GM12878 (cell line): ENCODE measurements around the gene TGFBR3. TPM values are rescaled to one million over a fixed set of nuclear protein-coding genes. Genes with fewer than 3 reads are reported as not detected.
A peak's percentile ranks its signal among the peaks of the same experiment; 100 is the strongest.

Source experiments
- ATAC-seq: fragments of 200-7000 bp; cut with Tn5 transposase; 3 replicates; pipeline ENCODE4 v1.9.1; 2020; ENCODE audit warnings: mild to moderate bottlenecking, moderate library complexity
- BruUV-seq: library from RNA; stranded (reverse); fragments of 400-500 nt; replicated peaks from 2 replicates; lab custom pipeline; 2021; lab: Mats Ljungman, UMichigan
- CTCF ChIA-PET: fragments of 300-600 bp; sonication (Branson Sonifier 250); formaldehyde crosslinking; extraction: SDS; loops from one replicate; lab custom pipeline; 2021; ENCODE audit warnings: inconsistent platforms; lab: Yijun Ruan, JAX
- POLR2A ChIA-PET: fragments of 350-600 bp; formaldehyde crosslinking; extraction: SDS; loops from one replicate; lab custom pipeline; 2021; ENCODE audit warnings: inconsistent platforms; lab: Charles Lee
- RAD21 ChIA-PET: fragments of 300-600 bp; sonication (Branson Sonifier 250); formaldehyde crosslinking; loops from one replicate; lab custom pipeline; 2023; ENCODE audit warnings: antibody characterized with exemption; ENCODE audit not compliant: unreplicated experiment; lab: Charles Lee
- SMC1A ChIA-PET: fragments of 300-600 bp; sonication (Branson Sonifier 250); formaldehyde crosslinking; loops from one replicate; lab custom pipeline; 2023; ENCODE audit not compliant: unreplicated experiment, uncharacterized antibody; lab: Charles Lee
- DNase-seq: peaks from one replicate; pipeline ENCODE4 v3.0.0-alpha.2; 2011; ENCODE audit warnings: low read depth, low spot score
- FAIRE-seq: peaks from 3 replicates; lab custom pipeline; 2011; peaks lifted over from hg19 to GRCh38; lab: Jason Lieb, UNC
- H2AFZ ChIP-seq: 2 replicates; pipeline ENCODE4 v1.6.0; 2011; ENCODE audit warnings: low read depth, low read length, control low read depth; ENCODE audit not compliant: control insufficient read depth
- H3K27ac ChIP-seq: 2 replicates; pipeline ENCODE4 v1.5.1; 2011; ENCODE audit warnings: control low read depth; ENCODE audit not compliant: control insufficient read depth, insufficient read depth
- H3K27me3 ChIP-seq, 2 experiments: replicated peaks in 1 of 2; 2 replicates each; pipeline versions ENCODE4 v1.6.0 to v1.6.1; 2011; ENCODE audit warnings: low read length in 1 of 2; ENCODE audit not compliant: control insufficient read depth in 2 of 2, insufficient read depth in 2 of 2
- H3K36me3 ChIP-seq, 2 experiments: 2 replicates each; pipeline ENCODE4 v1.5.1; 2011; ENCODE audit warnings: low read length in 1 of 2; ENCODE audit not compliant: control insufficient read depth in 2 of 2, insufficient read depth in 2 of 2
- H3K4me1 ChIP-seq: 2 replicates; pipeline ENCODE4 v1.6.1; 2011; ENCODE audit warnings: mild to moderate bottlenecking, low read length, moderate library complexity, mixed read lengths; ENCODE audit not compliant: control insufficient read depth, insufficient read depth
- H3K4me2 ChIP-seq: 2 replicates; pipeline ENCODE4 v1.6.0; 2011; ENCODE audit warnings: control low read depth; ENCODE audit not compliant: control insufficient read depth, insufficient read depth
- H3K4me3 ChIP-seq: fragments of 200-600 bp; sonication (generic); 2 replicates; pipeline ENCODE4 v1.5.1; 2016
- H3K79me2 ChIP-seq: 2 replicates; pipeline ENCODE4 v1.6.0; 2011; ENCODE audit warnings: low read length; ENCODE audit not compliant: control insufficient read depth, insufficient read depth
- H3K9ac ChIP-seq: 2 replicates; pipeline ENCODE4 v1.8.0; 2011; ENCODE audit warnings: low read length, control low read depth, mixed read lengths; ENCODE audit not compliant: control insufficient read depth, insufficient read depth
- H3K9me3 ChIP-seq: replicated peaks from 3 replicates; pipeline ENCODE4 v1.5.1; 2011; ENCODE audit warnings: mild to moderate bottlenecking, low read length; ENCODE audit not compliant: control insufficient read depth, insufficient read depth
- H4K20me1 ChIP-seq: 2 replicates; pipeline ENCODE4 v1.6.0; 2011; ENCODE audit not compliant: control insufficient read depth, insufficient read depth
- ATF7 ChIP-seq: fragments of 450-650 bp; IDR thresholded peaks from 2 replicates; pipeline ENCODE4 v1.6.1; 2016; ENCODE audit warnings: low read depth, mild to moderate bottlenecking
- BHLHE40 ChIP-seq, 2 experiments: fragments of 450-650 bp in 1 of 2; IDR thresholded peaks; 2 replicates each; pipeline ENCODE4 v1.6.1; 2011 to 2017; ENCODE audit warnings: low read depth in 2 of 2, borderline replicate concordance in 1 of 2, improper control_type of control experiment in 1 of 2, low read length in 1 of 2, mild to moderate bottlenecking in 1 of 2
- CUX1 ChIP-seq: IDR thresholded peaks from 2 replicates; pipeline ENCODE4 v1.6.1; 2012; ENCODE audit warnings: improper control_type of control experiment, low read depth, low read length; ENCODE audit not compliant: insufficient replicate concordance
- GATAD2B ChIP-seq: fragments of 450-650 bp; conservative IDR thresholded peaks from 2 replicates; pipeline ENCODE4 v1.6.1; 2017; ENCODE audit warnings: low read depth, mild to moderate bottlenecking, moderate library complexity
- IRF4 ChIP-seq: IDR thresholded peaks from 2 replicates; pipeline ENCODE4 v1.6.1; 2011; ENCODE audit warnings: low read depth, low read length
- JUNB ChIP-seq: IDR thresholded peaks from 2 replicates; pipeline ENCODE4 v1.6.1; 2016; ENCODE audit warnings: antibody characterized with exemption, mild to moderate bottlenecking
- NBN ChIP-seq: fragments of 450-650 bp; IDR thresholded peaks from 2 replicates; pipeline ENCODE4 v1.6.1; 2016
- NFYA ChIP-seq: IDR thresholded peaks from 2 replicates; pipeline ENCODE4 v1.6.1; 2011; ENCODE audit warnings: low read depth, mild to moderate bottlenecking, low read length, improper control_type of control experiment, borderline replicate concordance
- NRF1 ChIP-seq: conservative IDR thresholded peaks from 2 replicates; pipeline ENCODE4 v1.6.1; 2011; ENCODE audit warnings: mild to moderate bottlenecking, low read depth, low read length, improper control_type of control experiment
- SMARCA5 ChIP-seq: fragments of 450-650 bp; IDR thresholded peaks from 2 replicates; pipeline ENCODE4 v1.6.1; 2017; ENCODE audit warnings: mild to moderate bottlenecking
- SREBF1 ChIP-seq: IDR thresholded peaks from 2 replicates; pipeline ENCODE4 v1.6.1; 2012; ENCODE audit warnings: mild to moderate bottlenecking, low read length
- TCF12 ChIP-seq: IDR thresholded peaks from 2 replicates; pipeline ENCODE4 v1.6.1; 2011; ENCODE audit warnings: low read depth, mild to moderate bottlenecking, low read length
- TCF3 ChIP-seq: IDR thresholded peaks from 2 replicates; pipeline ENCODE4 v1.6.1; 2012; ENCODE audit warnings: low read depth, mild to moderate bottlenecking, low read length, borderline replicate concordance; ENCODE audit not compliant: insufficient read depth
- ZBED1 ChIP-seq: IDR thresholded peaks from 2 replicates; pipeline ENCODE4 v1.6.1; 2016; ENCODE audit warnings: borderline replicate concordance
- ZSCAN29 ChIP-seq: fragments of 450-650 bp; IDR thresholded peaks from 2 replicates; pipeline ENCODE4 v1.6.1; 2017; ENCODE audit warnings: mild to moderate bottlenecking, moderate library complexity
- WGBS: methylation state at CpG from one replicate; pipeline ENCODE4 v1.1.6; 2016; ENCODE audit warnings: low lambda C conversion rate; ENCODE audit not compliant: insufficient replicate concordance, insufficient coverage; ENCODE audit errors: missing lambda C conversion rate; 5-methylcytosine and 5-hydroxymethylcytosine counted together
- in situ Hi-C: fragments of 300-500 bp; cut with MboI; formaldehyde crosslinking; loops from 9 replicates; pipeline ENCODE4 v1.14.3; 2018; ENCODE audit warnings: mixed read lengths
- intact Hi-C: fragments of 100-400 bp; cut with micrococcal nuclease; formaldehyde crosslinking; loops from one replicate; pipeline ENCODE4 v1.14.2; 2022; ENCODE audit not compliant: unreplicated experiment
- polyA plus RNA-seq, 11 experiments: library from polyadenylated mRNA; depleted of rRNA in 4 of 11; unstranded in 6 of 11; stranded (reverse) in 5 of 11; fragments of >200 nt; fragmentation: Nextera tagmentation in 4 of 11; fragmentation: Illumina TruSeq in 1 of 11; extraction: Ambion mirVana in 4 of 11; extraction: Trizol in 1 of 11; gene quantifications; 1 replicate in 1 of 11; 2 replicates in 10 of 11; pipeline versions ENCODE4 v1.2.1 to v1.2.3, GENCODE V29; 2011 to 2016; ENCODE audit warnings: inconsistent platforms in 2 of 11, missing spikeins in 2 of 11, low read depth in 1 of 11
- total RNA-seq, 4 experiments: library from RNA; depleted of rRNA in 3 of 4; stranded (reverse); fragments of >200 nt in 3 of 4; fragmentation: Illumina TruSeq in 1 of 4; extraction: Trizol in 1 of 4; gene quantifications; 2 replicates each; pipeline versions ENCODE4 v1.2.1 to v1.2.3, GENCODE V29; 2013 to 2021
- TF ChIP-seq, protein P1 (sequence below): fragments of 450-650 bp; IDR thresholded peaks from 2 replicates; pipeline ENCODE4 v1.6.1; 2018; ENCODE audit warnings: borderline replicate concordance, mild to moderate bottlenecking; ENCODE audit not compliant: partially characterized antibody

Gene TGFBR3
- total and polyA plus RNA-seq, 10 of the 15 experiments (the other 5 are each of a cell fraction or from before 2014, with no cell fraction given) = 2.7 to 16.5 (median 12.6) TPM

DNA sequence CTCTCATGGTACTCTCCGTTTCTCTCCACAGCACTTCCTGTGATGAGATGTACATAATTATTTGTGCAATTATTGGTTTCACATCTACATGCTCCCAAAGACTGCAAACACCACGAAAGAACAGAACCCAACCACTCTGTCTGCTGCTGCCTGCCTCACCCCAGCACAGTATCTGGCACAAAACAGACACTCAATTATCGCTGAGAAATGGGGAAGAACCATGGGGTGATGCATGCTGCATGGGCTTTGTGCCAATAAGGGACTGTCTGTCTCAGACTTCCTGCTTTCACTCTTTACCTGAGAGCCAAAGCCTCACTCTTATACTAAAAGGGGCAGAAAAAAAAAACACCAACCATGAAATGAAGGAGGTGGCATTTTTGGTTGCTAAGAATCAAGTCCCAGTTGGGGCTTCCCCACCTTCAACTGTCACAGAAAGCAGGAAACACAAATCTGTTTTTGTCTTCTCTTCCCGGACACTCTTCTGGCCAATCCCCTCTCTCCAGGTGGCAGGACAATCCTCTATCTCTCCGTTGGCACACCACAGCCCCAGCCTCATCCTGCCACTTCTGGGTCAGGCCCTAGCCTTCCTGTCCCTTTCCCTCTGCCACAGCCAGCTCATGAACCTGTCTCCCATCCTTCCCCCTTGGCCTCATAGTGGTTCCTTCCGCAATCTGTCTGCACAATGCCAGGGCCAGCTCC, 82.0 kb downstream of the TGFBR3 start:
- no TSS peak for BruUV-seq
- peak overlapping the region; percentile 81 for H3K27ac ChIP-seq
- CTCF ChIA-PET = interaction anchor here (0.6 kb wide), 1 partner anchor 31 kb away, joined by 3 read pairs; no protein-coding TSS in a partner anchor
- in situ Hi-C loops = no loop called here
- SMC1A ChIA-PET = interaction anchor here (0.9 to 1.2 kb wide), 5 partner anchors 9 to 291 kb away, joined by 3 read pairs; no protein-coding TSS in a partner anchor
- peak overlapping the region; percentile 87 for H2AFZ ChIP-seq
- no peaks in the 10 kb centered on the region for H4K20me1 ChIP-seq
- POLR2A ChIA-PET = no interaction called here
- no peak overlapping the region for H3K4me3 ChIP-seq
- peak; percentile 86 for FAIRE-seq
- H3K79me2 ChIP-seq = no peaks in the 10 kb centered on the region
- RAD21 ChIA-PET = interaction anchor here (1.3 kb wide), 1 partner anchor 122 kb away, joined by 3 read pairs; no protein-coding TSS in a partner anchor
- H3K9ac ChIP-seq = peak overlapping the region; percentile 68
- intact Hi-C loops = loop anchor here (2.0 to 10.0 kb wide), 3 partner anchors 73 to 299 kb away; partner anchors contain the start of gene CDC7
- H3K27me3 ChIP-seq = no peaks in the 10 kb centered on the region
- no peaks in the 10 kb centered on the region for H3K36me3 ChIP-seq
- WGBS = 6% methylated on average over 6 of the region's 6 CpGs
- H3K4me2 ChIP-seq = peak overlapping the region; percentile 82
- H3K4me1 ChIP-seq = peaks cover 29% of the 10 kb centered on the region
- peak; percentile 87 for ATAC-seq
- no peaks in the 10 kb centered on the region for H3K9me3 ChIP-seq
- DNase-seq = peak; percentile 95
- no peak for TF ChIP-seq ZBED1
- no peak for TF ChIP-seq TCF3
- TF ChIP-seq NRF1 = no peak
- 0 out of 2 replicates have a peak, but pooled peaks have one; percentile 10 for TF ChIP-seq JUNB
- TF ChIP-seq SMARCA5 = peak; percentile 30; the same call in 1 of the 2 replicates
- TF ChIP-seq CUX1 = peak; percentile 56
- no peak for TF ChIP-seq GATAD2B
- peak in 1 of 2 experiments; percentile 47; a peak in 1 of 4 replicates for TF ChIP-seq BHLHE40 (IDR thresholded peaks at IDR 0.05; ENCODE audit: borderline replicate concordance in 1 of 2, low read depth in 2 of 2, low read length in 1 of 2)
- no peak for TF ChIP-seq SREBF1
- TF ChIP-seq NBN = 0 out of 2 replicates have a peak, but pooled peaks have one; percentile 56
- TF ChIP-seq ZSCAN29 = no peak
- no peak for TF ChIP-seq NFYA
- TF ChIP-seq ATF7 = peak; percentile 49; the same call in 1 of the 2 replicates
- no peak for TF ChIP-seq TCF12
- 0 out of 2 replicates have a peak, but pooled peaks have one; percentile 35 for TF ChIP-seq IRF4
- TF ChIP-seq, protein P1, sequence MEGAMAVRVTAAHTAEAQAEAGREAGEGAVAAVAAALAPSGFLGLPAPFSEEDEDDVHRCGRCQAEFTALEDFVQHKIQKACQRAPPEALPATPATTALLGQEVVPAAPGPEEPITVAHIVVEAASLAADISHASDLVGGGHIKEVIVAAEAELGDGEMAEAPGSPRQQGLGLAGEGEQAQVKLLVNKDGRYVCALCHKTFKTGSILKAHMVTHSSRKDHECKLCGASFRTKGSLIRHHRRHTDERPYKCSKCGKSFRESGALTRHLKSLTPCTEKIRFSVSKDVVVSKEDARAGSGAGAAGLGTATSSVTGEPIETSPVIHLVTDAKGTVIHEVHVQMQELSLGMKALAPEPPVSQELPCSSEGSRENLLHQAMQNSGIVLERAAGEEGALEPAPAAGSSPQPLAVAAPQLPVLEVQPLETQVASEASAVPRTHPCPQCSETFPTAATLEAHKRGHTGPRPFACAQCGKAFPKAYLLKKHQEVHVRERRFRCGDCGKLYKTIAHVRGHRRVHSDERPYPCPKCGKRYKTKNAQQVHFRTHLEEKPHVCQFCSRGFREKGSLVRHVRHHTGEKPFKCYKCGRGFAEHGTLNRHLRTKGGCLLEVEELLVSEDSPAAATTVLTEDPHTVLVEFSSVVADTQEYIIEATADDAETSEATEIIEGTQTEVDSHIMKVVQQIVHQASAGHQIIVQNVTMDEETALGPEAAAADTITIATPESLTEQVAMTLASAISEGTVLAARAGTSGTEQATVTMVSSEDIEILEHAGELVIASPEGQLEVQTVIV = no peak
